Measurements from ENCODE around the gene FAM168A.
"Not testable (repeated sequence)": the region's sequence is repeated elsewhere in the genome, so short reads cannot be mapped to it uniquely, and the experiment has no call there.

DNA sequence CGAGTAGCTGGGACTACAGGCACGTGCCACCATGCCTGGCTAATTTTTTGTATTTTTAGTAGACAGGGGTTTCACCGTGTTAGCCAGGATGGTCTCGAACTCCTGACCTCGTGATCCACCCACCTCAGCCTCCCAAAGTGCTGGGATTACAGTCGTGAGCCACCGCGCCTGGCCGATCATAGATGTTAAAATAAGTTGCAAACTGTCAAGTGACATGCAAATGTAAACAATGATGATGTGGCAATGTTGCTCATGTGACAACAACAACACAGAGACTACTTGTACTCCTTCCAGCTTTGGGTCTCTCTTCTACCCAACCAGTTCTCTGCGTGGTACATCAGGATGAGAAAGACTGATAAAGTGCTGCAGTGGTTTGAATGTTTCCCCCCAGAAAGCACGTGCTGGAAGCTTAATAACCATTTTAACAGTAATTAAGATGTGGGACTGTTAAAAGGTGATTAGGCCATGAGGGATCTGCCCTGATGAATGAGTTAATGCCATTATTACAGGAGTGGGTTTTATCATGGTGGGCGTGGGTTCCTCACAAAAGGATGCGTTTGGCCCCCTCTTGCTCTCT, 127.8 kb downstream of the FAM168A start:
- not testable (repeated sequence) for TF ChIP-seq CTCF (IDR thresholded peaks at IDR 0.05; ENCODE audit: low read depth, low read length); POLR2A (IDR thresholded peaks at IDR 0.05; ENCODE audit: extremely low read depth, insufficient read length)
- TF ChIP-seq, protein P1, sequence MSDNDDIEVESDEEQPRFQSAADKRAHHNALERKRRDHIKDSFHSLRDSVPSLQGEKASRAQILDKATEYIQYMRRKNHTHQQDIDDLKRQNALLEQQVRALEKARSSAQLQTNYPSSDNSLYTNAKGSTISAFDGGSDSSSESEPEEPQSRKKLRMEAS (IDR thresholded peaks at IDR 0.05; ENCODE audit: low read depth, low read length), result not testable (repeated sequence)
